Adrenal gland (tissue), 12 donors: ENCODE data around the gene RALGAPA2. TPM values are rescaled to one million over a fixed set of nuclear protein-coding genes. Genes with fewer than 3 reads are reported as not detected.

Experiments used
- DNase-seq, 7 donors: peaks; one replicate each; pipeline ENCODE4 v3.0.0-alpha.2; 2019 to 2020
- H3K27ac ChIP-seq, 5 donors: fragments of 200-600 bp; sonication (generic) in 4 of 5; 1 replicate in 3 of 5; 2 replicates in 2 of 5; pipeline versions ENCODE4 v1.5.1 to v1.8.0; 2016 to 2020; ENCODE audit warnings: mild to moderate bottlenecking in 1 of 5
- H3K27me3 ChIP-seq: fragments of 200-600 bp; 2 replicates; pipeline ENCODE4 v1.8.0; 2021
- H3K36me3 ChIP-seq, 2 donors: fragments of 200-600 bp; replicated peaks in 1 of 2; 1 replicate in 1 of 2; 2 replicates in 1 of 2; pipeline versions ENCODE4 v1.5.1 to v1.8.0; 2018 to 2022
- H3K4me1 ChIP-seq, 2 donors: fragments of 200-600 bp; replicated peaks in 1 of 2; 1 replicate in 1 of 2; 2 replicates in 1 of 2; pipeline versions ENCODE4 v1.5.1 to v1.8.0; 2018 to 2021
- H3K4me3 ChIP-seq, 4 donors: fragments of 200-600 bp; sonication (generic) in 3 of 4; one replicate each; pipeline ENCODE4 v1.5.1; 2016 to 2018
- H3K9me3 ChIP-seq, 3 donors: fragments of 200-600 bp; sonication (generic) in 1 of 3; replicated peaks in 1 of 3; 1 replicate in 2 of 3; 2 replicates in 1 of 3; pipeline versions ENCODE4 v1.5.1 to v1.8.0; 2016 to 2021
- CTCF ChIP-seq, 6 experiments: fragments of 450-650 bp in 4 of 6; fragments of 200-600 bp in 2 of 6; sonication (generic) in 1 of 6; IDR thresholded peaks; 1 replicate in 5 of 6; 2 replicates in 1 of 6; pipeline versions ENCODE4 v1.5.1 to v1.8.0; 2016 to 2021; ENCODE audit warnings: antibody characterized with exemption in 6 of 6, mild to moderate bottlenecking in 2 of 6, moderate library complexity in 1 of 6
- POLR2A ChIP-seq, 2 donors: fragments of 450-650 bp; IDR thresholded peaks; one replicate each; pipeline ENCODE4 v1.6.1; 2017; ENCODE audit warnings: antibody characterized with exemption in 2 of 2, mild to moderate bottlenecking in 2 of 2, moderate library complexity in 1 of 2
- WGBS, 4 donors: extraction: QIAGEN DNeasy Blood & Tissue Kit in 2 of 4; methylation state at CpG; one replicate each; pipeline versions ENCODE4 v1.1.5 to v1.1.7; 2013 to 2017; 5-methylcytosine and 5-hydroxymethylcytosine counted together
- intact Hi-C, 2 donors: fragments of 100-400 bp; cut with DNase I; formaldehyde crosslinking; loops; one replicate each; pipeline versions ENCODE4 v1.14.1 to v1.15.0; 2022 to 2023
- polyA plus RNA-seq, 3 donors: library from polyadenylated mRNA; stranded (reverse); fragments of 200-250 nt in 2 of 3; fragments of 350-450 nt in 1 of 3; fragmentation: Illumina TruSeq in 1 of 3; extraction: RNeasy Lipid Tissue Mini Kit (QIAGEN cat#74804) in 1 of 3; gene quantifications; one replicate each; pipeline ENCODE4 v1.2.3, GENCODE V29; 2013 to 2014
- total RNA-seq, 9 donors: library from RNA; depleted of rRNA in 4 of 9; stranded (reverse); fragments of >200 nt in 4 of 9; fragments of 120-200 nt in 1 of 9; fragmentation: NEBNext Ultra II Directional in 1 of 9; extraction: Animal tissue kit (Norgen Biotek cat#: 25700) in 1 of 9; gene quantifications; one replicate each; pipeline versions ENCODE4 v1.1.0 to v1.2.4, GENCODE V29; 2013 to 2023
- donor health status: healthy with polysubstance abuse.
- donor health status: Bipolar disorder and iron deficiency.
- donor health status: DM: yes; HTN: yes; CAD: no.
- donor health status: DM: no; HTN: no; CAD: no.
- donor health status: DM: no; HTN: no; CAD: no.
- donor health status: DM: yes; HTN: yes; CAD: no.

RALGAPA2 gene
- total and polyA plus RNA-seq, 12 donors, result 3.7 to 39.6 (median 20.7) TPM

GRCh38 chr20:20398123-20398522 is 314.3 kb downstream of the RALGAPA2 start:
- H3K4me1 ChIP-seq, result no peaks in the 10 kb centered on the region
- no peaks in the 10 kb centered on the region for H3K36me3 ChIP-seq
- no peak overlapping the region for H3K4me3 ChIP-seq
- no peaks in the 10 kb centered on the region for H3K9me3 ChIP-seq
- no peak for TF ChIP-seq POLR2A (IDR thresholded peaks at IDR 0.05)
- no peak for TF ChIP-seq CTCF (IDR thresholded peaks at IDR 0.05)
- no peaks in the 10 kb centered on the region for H3K27me3 ChIP-seq
- 95 to 99% (median 97%) methylated on average over 7 of the region's 7 CpGs for WGBS, 4 donors
- H3K27ac ChIP-seq, result no peak overlapping the region
- no peak for DNase-seq
- intact Hi-C loops, result no loop called here

- WGBS, 4 donors, result 91 to 98% (median 96%) methylated on average over 3 of the region's 3 CpGs
- H3K4me3 ChIP-seq, result no peak overlapping the region
- H3K9me3 ChIP-seq, result no peaks in the 10 kb centered on the region
- no peaks in the 10 kb centered on the region for H3K27me3 ChIP-seq
- no peaks in the 10 kb centered on the region for H3K4me1 ChIP-seq
- no peak for DNase-seq
- H3K27ac ChIP-seq, result no peak overlapping the region
- no peaks in the 10 kb centered on the region for H3K36me3 ChIP-seq
- no peak for TF ChIP-seq CTCF (IDR thresholded peaks at IDR 0.05)
- no peak for TF ChIP-seq POLR2A (IDR thresholded peaks at IDR 0.05)
- intact Hi-C loops, result no loop called here
Measured at GRCh38 chr20:20396794-20397193, 315.6 kb downstream of the RALGAPA2 start.

- TF ChIP-seq POLR2A (IDR thresholded peaks at IDR 0.05) (no peak), CTCF (IDR thresholded peaks at IDR 0.05) (no peak)
- intact Hi-C loops, result no loop called here
- Histone ChIP-seq H3K9me3 (no peaks in the 10 kb centered on the region), H3K27ac (no peak overlapping the region), H3K27me3 (no peaks in the 10 kb centered on the region), H3K4me1 (no peaks in the 10 kb centered on the region), H3K36me3 (no peaks in the 10 kb centered on the region), H3K4me3 (no peak overlapping the region)
- no peak for DNase-seq
- 90 to 96% (median 95%) methylated on average over 14 to 29 of the region's 29 CpGs for WGBS, 4 donors
Measured at GRCh38 chr20:20395903-20396568, 316.4 kb downstream of the RALGAPA2 start.

- H3K27me3 ChIP-seq, result no peaks in the 10 kb centered on the region
- H3K27ac ChIP-seq, result no peak overlapping the region
- no peak for DNase-seq
- H3K4me3 ChIP-seq, result no peak overlapping the region
- WGBS, 4 donors, result 93 to 98% (median 94%) methylated on average over 6 to 12 of the region's 12 CpGs
- H3K9me3 ChIP-seq, result no peaks in the 10 kb centered on the region
- H3K36me3 ChIP-seq, result no peaks in the 10 kb centered on the region
- TF ChIP-seq POLR2A (IDR thresholded peaks at IDR 0.05) (no peak), CTCF (IDR thresholded peaks at IDR 0.05) (no peak)
- H3K4me1 ChIP-seq, result no peaks in the 10 kb centered on the region
- intact Hi-C loops, result no loop called here
Measured at GRCh38 chr20:20395087-20395486, 317.4 kb downstream of the RALGAPA2 start.
